Stromal cell of bone marrow (primary cell): ENCODE measurements around the gene PACS2.
"Not testable (repeated sequence)": the region's sequence is repeated elsewhere in the genome, so short reads cannot be mapped to it uniquely, and the experiment has no call there.

Experiments
- DNase-seq: peaks from one replicate; pipeline ENCODE4 v3.0.0-alpha.2; 2012; ENCODE audit warnings: low read depth

Gene PACS2

GRCh38 chr14:105314287-105315200 is at the start of gene PACS2:
PACS2 (plus strand) TSS chr14:105314748; CDS start chr14:105314919, 171 bp downstream.
- peak; percentile 77 for DNase-seq

- DNase-seq, result no peak
Observed at GRCh38 chr14:105267820-105268548, 46.6 kb upstream of the PACS2 start.

GRCh38 chr14:105268736-105269354 is 45.7 kb upstream of the PACS2 start:
- no peak for DNase-seq

GRCh38 chr14:105269405-105269804 is 45.1 kb upstream of the PACS2 start:
- DNase-seq, result no peak

GRCh38 chr14:105271224-105271890 is 43.2 kb upstream of the PACS2 start:
- no peak for DNase-seq

- DNase-seq, result no peak
Observed at GRCh38 chr14:105272623-105273022, 41.9 kb upstream of the PACS2 start.

- DNase-seq, result no peak
Observed at GRCh38 chr14:105273062-105273461, 41.5 kb upstream of the PACS2 start.

- no peak for DNase-seq
Observed at GRCh38 chr14:105274637-105275036, 39.9 kb upstream of the PACS2 start.

- peak; percentile 84 for DNase-seq
Observed at GRCh38 chr14:105275267-105275946, 39.1 kb upstream of the PACS2 start.

- not testable (repeated sequence) for DNase-seq
Observed at GRCh38 chr14:105277448-105277847, 37.1 kb upstream of the PACS2 start.

GRCh38 chr14:105279642-105280361 is 34.7 kb upstream of the PACS2 start:
- DNase-seq, result no peak

- DNase-seq, result no peak
Observed at GRCh38 chr14:105280525-105280924, 34.0 kb upstream of the PACS2 start.

GRCh38 chr14:105281371-105282097 is 33.0 kb upstream of the PACS2 start:
- DNase-seq, result peak; percentile 47

- no peak for DNase-seq
Observed at GRCh38 chr14:105282098-105282725, 32.3 kb upstream of the PACS2 start.

GRCh38 chr14:105283028-105283427 is 31.5 kb upstream of the PACS2 start:
- DNase-seq, result no peak

GRCh38 chr14:105283899-105284298 is 30.6 kb upstream of the PACS2 start:
- no peak for DNase-seq

GRCh38 chr14:105285174-105285573 is 29.4 kb upstream of the PACS2 start:
- DNase-seq, result no peak

GRCh38 chr14:105286759-105287144 is 27.8 kb upstream of the PACS2 start:
- no peak for DNase-seq

- no peak for DNase-seq
Observed at GRCh38 chr14:105287249-105288102, 27.1 kb upstream of the PACS2 start.
